Mesodermal cell (in vitro differentiated cells): ENCODE results near the gene LYL1.

Source experiments
- H3K27ac ChIP-seq: 2 replicates; pipeline ENCODE4 v1.7.0; 2013; ENCODE audit warnings: mild to moderate bottlenecking, low read depth, low read length, moderate library complexity; ENCODE audit not compliant: severe bottlenecking
- H3K36me3 ChIP-seq: 2 replicates; pipeline ENCODE4 v1.7.1; 2013; ENCODE audit warnings: mild to moderate bottlenecking, low read length, moderate library complexity; ENCODE audit not compliant: control insufficient read depth, insufficient read depth
- H3K4me1 ChIP-seq: one replicate; pipeline ENCODE4 v1.7.1; 2013; ENCODE audit warnings: mild to moderate bottlenecking, low read length; ENCODE audit not compliant: insufficient read depth, control insufficient read depth, poor library complexity, severe bottlenecking
- H3K4me3 ChIP-seq: 2 replicates; pipeline ENCODE4 v1.7.0; 2013; ENCODE audit warnings: low read length, control low read depth, mild to moderate bottlenecking; ENCODE audit not compliant: insufficient read depth, poor library complexity, severe bottlenecking; ENCODE audit errors: extremely low read depth
- H3K9me3 ChIP-seq: 2 replicates; pipeline ENCODE4 v1.7.1; 2013; ENCODE audit warnings: mild to moderate bottlenecking, low read length, moderate library complexity; ENCODE audit not compliant: control insufficient read depth
- WGBS, 2 experiments: methylation state at CpG; one replicate each; pipeline ENCODE4 v1.1.5; 2013; ENCODE audit warnings: missing lambda C conversion rate in 2 of 2; ENCODE audit not compliant: insufficient coverage in 2 of 2; 5-methylcytosine and 5-hydroxymethylcytosine counted together

LYL1 gene

GRCh38 chr19:13089857-13090507 lies 12.7 kb downstream of the LYL1 start:
- 81 to 87% methylated on average over 2 to 4 of the region's 12 CpGs for WGBS, 2 experiments
- Histone ChIP-seq H3K9me3 (no peaks in the 10 kb centered on the region), H3K4me1 (peaks cover 8% of the 10 kb centered on the region), H3K36me3 (no peaks in the 10 kb centered on the region), H3K4me3 (no peak overlapping the region), H3K27ac (no peak overlapping the region)

- no peak overlapping the region for H3K27ac ChIP-seq
- no peaks in the 10 kb centered on the region for H3K36me3 ChIP-seq
- H3K4me3 ChIP-seq, result no peak overlapping the region
- WGBS, 2 experiments, result 74 to 81% methylated on average over 2 to 5 of the region's 5 CpGs
- no peaks in the 10 kb centered on the region for H3K9me3 ChIP-seq
- H3K4me1 ChIP-seq, result peaks cover 8% of the 10 kb centered on the region
Observed at GRCh38 chr19:13089139-13089856, 13.4 kb downstream of the LYL1 start.

GRCh38 chr19:13087795-13088537 lies 14.7 kb downstream of the LYL1 start:
- H3K9me3 ChIP-seq, result no peaks in the 10 kb centered on the region
- H3K36me3 ChIP-seq, result no peaks in the 10 kb centered on the region
- no peak overlapping the region for H3K27ac ChIP-seq
- 92% methylated on average over 14 to 21 of the region's 37 CpGs for WGBS, 2 experiments
- peaks cover 4% of the 10 kb centered on the region for H3K4me1 ChIP-seq
- no peak overlapping the region for H3K4me3 ChIP-seq

GRCh38 chr19:13087295-13087694 lies 15.4 kb downstream of the LYL1 start:
- H3K4me1 ChIP-seq, result peaks cover 4% of the 10 kb centered on the region
- no peaks in the 10 kb centered on the region for H3K36me3 ChIP-seq
- no peaks in the 10 kb centered on the region for H3K9me3 ChIP-seq
- 86 to 93% methylated on average over 3 to 10 of the region's 12 CpGs for WGBS, 2 experiments
- no peak overlapping the region for H3K4me3 ChIP-seq
- H3K27ac ChIP-seq, result no peak overlapping the region

- H3K36me3 ChIP-seq, result no peaks in the 10 kb centered on the region
- H3K4me3 ChIP-seq, result no peak overlapping the region
- no peaks in the 10 kb centered on the region for H3K9me3 ChIP-seq
- no peak overlapping the region for H3K27ac ChIP-seq
- WGBS, 2 experiments, result no CpG with 5 or more reads among the region's 2 CpGs
- no peaks in the 10 kb centered on the region for H3K4me1 ChIP-seq
Observed at GRCh38 chr19:13086341-13086740, 16.3 kb downstream of the LYL1 start.

GRCh38 chr19:13085666-13086065 lies 17.0 kb downstream of the LYL1 start:
- no peak overlapping the region for H3K27ac ChIP-seq
- H3K4me1 ChIP-seq, result no peaks in the 10 kb centered on the region
- H3K36me3 ChIP-seq, result no peaks in the 10 kb centered on the region
- H3K9me3 ChIP-seq, result no peaks in the 10 kb centered on the region
- H3K4me3 ChIP-seq, result no peak overlapping the region
- 78 to 82% methylated on average over 7 of the region's 7 CpGs for WGBS, 2 experiments

- WGBS, 2 experiments, result 76 to 92% methylated on average over 6 to 9 of the region's 9 CpGs
- H3K9me3 ChIP-seq, result no peaks in the 10 kb centered on the region
- H3K4me3 ChIP-seq, result no peak overlapping the region
- no peaks in the 10 kb centered on the region for H3K36me3 ChIP-seq
- H3K4me1 ChIP-seq, result no peaks in the 10 kb centered on the region
- no peak overlapping the region for H3K27ac ChIP-seq
Observed at GRCh38 chr19:13083627-13084026, 19.0 kb downstream of the LYL1 start.

GRCh38 chr19:13083008-13083404 lies 19.7 kb downstream of the LYL1 start:
- 60 to 72% methylated on average over 6 of the region's 7 CpGs for WGBS, 2 experiments
- H3K4me1 ChIP-seq, result no peaks in the 10 kb centered on the region
- H3K9me3 ChIP-seq, result no peaks in the 10 kb centered on the region
- H3K36me3 ChIP-seq, result no peaks in the 10 kb centered on the region
- no peak overlapping the region for H3K4me3 ChIP-seq
- H3K27ac ChIP-seq, result no peak overlapping the region

GRCh38 chr19:13082192-13083007 lies 20.3 kb downstream of the LYL1 start:
- H3K9me3 ChIP-seq, result no peaks in the 10 kb centered on the region
- H3K36me3 ChIP-seq, result no peaks in the 10 kb centered on the region
- H3K27ac ChIP-seq, result peak overlapping the region; percentile 36
- H3K4me1 ChIP-seq, result peaks cover under 1% of the 10 kb centered on the region
- 24 to 35% methylated on average over 12 to 14 of the region's 14 CpGs for WGBS, 2 experiments
- no peak overlapping the region for H3K4me3 ChIP-seq

- Histone ChIP-seq H3K27ac (no peak overlapping the region), H3K36me3 (no peaks in the 10 kb centered on the region), H3K9me3 (no peaks in the 10 kb centered on the region), H3K4me3 (no peak overlapping the region), H3K4me1 (peaks cover 5% of the 10 kb centered on the region)
- 77 to 85% methylated on average over 12 to 16 of the region's 16 CpGs for WGBS, 2 experiments
Observed at GRCh38 chr19:13079542-13079986, 23.1 kb downstream of the LYL1 start.
